ENCODE measurements around the gene KCNA5.

GRCh38 chr12:5037795-5038357, 5.8 kb upstream of the KCNA5 start:
- TF ChIP-seq CTCF (conservative IDR thresholded peaks at IDR 0.05; ENCODE audit: low read depth, low read length) (no peak), EZH2 (IDR thresholded peaks at IDR 0.05; ENCODE audit: low read length, unreplicated experiment) (no peak)
